HEK293 (cell line): ENCODE data around the gene PTPRK.

Experiments
- CTCF ChIA-PET: fragments of 350-600 bp; formaldehyde crosslinking; extraction: SDS; loops from one replicate; lab custom pipeline; 2021; ENCODE audit warnings: antibody characterized with exemption; lab: Yijun Ruan, JAX
- POLR2A ChIA-PET: fragments of 300-600 bp; formaldehyde crosslinking; extraction: SDS; loops from one replicate; lab custom pipeline; 2020; ENCODE audit warnings: antibody characterized with exemption, inconsistent platforms; lab: Yijun Ruan, JAX
- H3K27ac ChIP-seq: fragments of 200-500 bp; sonication (Bioruptor generic); 2 replicates; pipeline ENCODE4 v1.5.1; 2014; ENCODE audit warnings: low read depth, low read length, control low read depth, inconsistent platforms; ENCODE audit errors: extremely low read depth
- H3K36me3 ChIP-seq, 2 experiments: fragments of 200-500 bp in 1 of 2; sonication (Bioruptor generic) in 1 of 2; 1 replicate in 1 of 2; 2 replicates in 1 of 2; pipeline ENCODE4 v1.5.1; 2014 to 2017; ENCODE audit warnings: inconsistent platforms in 2 of 2, low read length in 2 of 2; ENCODE audit not compliant: control insufficient read depth in 2 of 2, insufficient read depth in 1 of 2
- H3K4me1 ChIP-seq: fragments of 200-500 bp; sonication (Bioruptor generic); 2 replicates; pipeline ENCODE4 v1.5.1; 2014; ENCODE audit warnings: mild to moderate bottlenecking, low read length, inconsistent platforms; ENCODE audit not compliant: control insufficient read depth, insufficient read depth
- H3K4me3 ChIP-seq: 2 replicates; pipeline ENCODE4 v1.5.1; 2011; ENCODE audit warnings: low read depth, mild to moderate bottlenecking, control low read depth, low read length, moderate library complexity
- H3K9me3 ChIP-seq: fragments of 200-500 bp; sonication (Bioruptor generic); 2 replicates; pipeline ENCODE4 v1.5.1; 2014; ENCODE audit warnings: low read depth, low read length, inconsistent platforms; ENCODE audit not compliant: control insufficient read depth, insufficient read depth
- MYNN ChIP-seq: fragments of 450-650 bp; formaldehyde crosslinking; IDR thresholded peaks from 2 replicates; pipeline ENCODE4 v1.5.1; 2016; ENCODE audit warnings: missing biosample characterization, missing genetic modification characterization, borderline replicate concordance
- SCRT1 ChIP-seq: fragments of 450-650 bp; formaldehyde crosslinking; IDR thresholded peaks from 2 replicates; pipeline ENCODE4 v1.5.1; 2016; ENCODE audit warnings: missing biosample characterization, missing genetic modification characterization, borderline replicate concordance
- ZBTB20 ChIP-seq: fragments of 450-650 bp; formaldehyde crosslinking; IDR thresholded peaks from 2 replicates; pipeline ENCODE4 v1.5.1; 2016; ENCODE audit warnings: missing biosample characterization, missing genetic modification characterization
- ZBTB21 ChIP-seq: fragments of 450-650 bp; formaldehyde crosslinking; IDR thresholded peaks from 2 replicates; pipeline ENCODE4 v1.5.1; 2017; ENCODE audit warnings: missing biosample characterization, missing genetic modification characterization
- ZEB2 ChIP-seq: fragments of 450-650 bp; formaldehyde crosslinking; IDR thresholded peaks from 2 replicates; pipeline ENCODE4 v1.5.1; 2016; ENCODE audit warnings: missing biosample characterization, missing genetic modification characterization
- ZNF416 ChIP-seq: fragments of 450-650 bp; formaldehyde crosslinking; IDR thresholded peaks from 2 replicates; pipeline ENCODE4 v1.5.1; 2016; ENCODE audit warnings: missing biosample characterization, missing genetic modification characterization
- ZNF629 ChIP-seq: fragments of 450-650 bp; formaldehyde crosslinking; IDR thresholded peaks from 2 replicates; pipeline ENCODE4 v1.5.1; 2017; ENCODE audit warnings: missing biosample characterization, missing genetic modification characterization
- ZNF660 ChIP-seq: fragments of 450-650 bp; IDR thresholded peaks from 2 replicates; pipeline ENCODE4 v1.5.1; 2018; ENCODE audit warnings: missing biosample characterization, mild to moderate bottlenecking, missing genetic modification characterization
- ZNF747 ChIP-seq: fragments of 450-650 bp; formaldehyde crosslinking; IDR thresholded peaks from 2 replicates; pipeline ENCODE4 v1.5.1; 2016; ENCODE audit warnings: missing biosample characterization, missing genetic modification characterization
- TF ChIP-seq, protein P1 (sequence below): fragments of 450-650 bp; formaldehyde crosslinking; IDR thresholded peaks from 2 replicates; pipeline ENCODE4 v1.5.1; 2017; ENCODE audit warnings: missing biosample characterization, missing genetic modification characterization
- TF ChIP-seq, protein P2 (sequence below): fragments of 450-650 bp; formaldehyde crosslinking; IDR thresholded peaks from 2 replicates; pipeline ENCODE4 v1.5.1; 2016; ENCODE audit warnings: missing biosample characterization, missing genetic modification characterization
- TF ChIP-seq, protein P3 (sequence below): fragments of 450-650 bp; formaldehyde crosslinking; IDR thresholded peaks from 2 replicates; pipeline ENCODE4 v1.5.1; 2016; ENCODE audit warnings: missing biosample characterization, missing genetic modification characterization
- TF ChIP-seq, protein P4 (sequence below): fragments of 450-650 bp; formaldehyde crosslinking; IDR thresholded peaks from 2 replicates; pipeline ENCODE4 v1.5.0; 2017; ENCODE audit warnings: missing biosample characterization, missing genetic modification characterization, borderline replicate concordance

PTPRK gene

DNA sequence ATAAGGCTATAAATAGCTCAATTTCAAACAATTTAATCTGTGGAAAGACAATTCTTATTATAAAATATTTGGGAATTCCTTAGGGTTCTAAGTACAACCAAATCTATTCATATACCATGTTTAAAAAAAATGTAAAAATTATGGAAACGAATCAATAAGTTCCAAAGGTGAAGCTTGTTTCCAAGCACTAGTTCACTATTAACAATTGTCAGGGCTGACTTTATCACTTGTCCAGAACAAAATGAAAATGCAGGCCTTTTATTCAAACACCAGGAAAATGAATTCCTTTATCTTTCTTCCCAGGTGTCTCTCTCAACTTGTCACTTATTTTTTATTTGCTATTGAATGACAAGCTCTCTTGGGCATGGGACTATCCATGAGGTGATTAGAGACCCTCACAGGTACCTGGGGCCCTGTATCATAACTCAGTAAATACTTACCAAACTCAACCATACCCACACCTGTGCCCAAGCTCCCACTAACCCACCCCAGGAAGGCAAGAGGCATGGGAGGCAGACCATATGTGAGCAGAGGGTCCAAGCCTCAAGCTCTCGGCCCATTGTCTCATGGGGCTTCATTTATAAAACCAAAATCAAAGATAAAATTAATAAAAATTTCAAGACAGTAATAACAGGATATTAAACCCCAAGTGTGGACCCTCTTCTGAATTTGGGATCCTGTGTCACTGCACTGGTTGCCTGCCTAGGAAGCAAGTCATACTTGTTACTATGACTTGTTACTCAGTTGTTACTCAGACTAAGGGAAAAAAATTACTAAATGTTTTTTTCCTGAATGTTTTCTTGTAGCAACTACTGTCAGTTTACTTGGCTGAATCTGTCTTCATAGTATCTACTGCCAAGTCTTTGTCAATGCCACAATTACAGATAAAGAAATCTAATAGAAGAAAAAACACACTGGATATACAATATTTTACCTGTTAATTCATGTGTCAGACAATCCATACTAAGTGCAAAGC, 54.7 kb downstream of the PTPRK start (continued):
- TF ChIP-seq ZNF629 (no peak), ZBTB21 (tag by site-specific recombination) (no peak), ZNF416 (tag by site-specific recombination) (no peak)

DNA sequence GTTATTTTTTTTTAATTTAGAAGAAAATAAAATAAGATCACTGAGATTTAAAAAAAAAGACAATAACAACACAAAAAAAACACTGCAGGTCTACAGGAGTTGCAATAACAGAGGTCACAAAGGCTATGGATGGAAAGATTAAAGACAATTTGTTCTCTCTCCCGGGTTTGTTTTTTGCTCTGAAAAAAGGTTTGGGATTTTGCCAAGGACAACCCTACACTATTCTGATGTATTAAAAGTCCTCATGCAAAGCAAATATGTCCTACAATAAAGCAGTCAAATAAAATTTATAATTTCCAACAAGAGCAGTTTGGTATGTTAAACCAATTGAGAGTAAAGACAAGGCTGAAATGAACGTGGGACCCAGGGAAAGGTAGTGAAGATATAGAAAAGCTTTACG, 55.6 kb downstream of the PTPRK start:
- Histone ChIP-seq H3K4me3 (no peak overlapping the region), H3K27ac (no peak overlapping the region)
- TF ChIP-seq, protein P1, sequence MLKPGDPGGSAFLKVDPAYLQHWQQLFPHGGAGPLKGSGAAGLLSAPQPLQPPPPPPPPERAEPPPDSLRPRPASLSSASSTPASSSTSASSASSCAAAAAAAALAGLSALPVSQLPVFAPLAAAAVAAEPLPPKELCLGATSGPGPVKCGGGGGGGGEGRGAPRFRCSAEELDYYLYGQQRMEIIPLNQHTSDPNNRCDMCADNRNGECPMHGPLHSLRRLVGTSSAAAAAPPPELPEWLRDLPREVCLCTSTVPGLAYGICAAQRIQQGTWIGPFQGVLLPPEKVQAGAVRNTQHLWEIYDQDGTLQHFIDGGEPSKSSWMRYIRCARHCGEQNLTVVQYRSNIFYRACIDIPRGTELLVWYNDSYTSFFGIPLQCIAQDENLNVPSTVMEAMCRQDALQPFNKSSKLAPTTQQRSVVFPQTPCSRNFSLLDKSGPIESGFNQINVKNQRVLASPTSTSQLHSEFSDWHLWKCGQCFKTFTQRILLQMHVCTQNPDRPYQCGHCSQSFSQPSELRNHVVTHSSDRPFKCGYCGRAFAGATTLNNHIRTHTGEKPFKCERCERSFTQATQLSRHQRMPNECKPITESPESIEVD, result peak; percentile 86
- TF ChIP-seq MYNN (tag by site-specific recombination), result 0 out of 2 replicates have a peak, but pooled peaks have one; percentile 23
- peak; percentile 54; the same call in 1 of the 2 replicates for TF ChIP-seq ZBTB20 (tag by site-specific recombination)
- TF ChIP-seq, protein P2, sequence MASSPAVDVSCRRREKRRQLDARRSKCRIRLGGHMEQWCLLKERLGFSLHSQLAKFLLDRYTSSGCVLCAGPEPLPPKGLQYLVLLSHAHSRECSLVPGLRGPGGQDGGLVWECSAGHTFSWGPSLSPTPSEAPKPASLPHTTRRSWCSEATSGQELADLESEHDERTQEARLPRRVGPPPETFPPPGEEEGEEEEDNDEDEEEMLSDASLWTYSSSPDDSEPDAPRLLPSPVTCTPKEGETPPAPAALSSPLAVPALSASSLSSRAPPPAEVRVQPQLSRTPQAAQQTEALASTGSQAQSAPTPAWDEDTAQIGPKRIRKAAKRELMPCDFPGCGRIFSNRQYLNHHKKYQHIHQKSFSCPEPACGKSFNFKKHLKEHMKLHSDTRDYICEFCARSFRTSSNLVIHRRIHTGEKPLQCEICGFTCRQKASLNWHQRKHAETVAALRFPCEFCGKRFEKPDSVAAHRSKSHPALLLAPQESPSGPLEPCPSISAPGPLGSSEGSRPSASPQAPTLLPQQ (tag by site-specific recombination), result no peak
- TF ChIP-seq ZNF747 (tag by site-specific recombination), result no peak
- TF ChIP-seq, protein P3, sequence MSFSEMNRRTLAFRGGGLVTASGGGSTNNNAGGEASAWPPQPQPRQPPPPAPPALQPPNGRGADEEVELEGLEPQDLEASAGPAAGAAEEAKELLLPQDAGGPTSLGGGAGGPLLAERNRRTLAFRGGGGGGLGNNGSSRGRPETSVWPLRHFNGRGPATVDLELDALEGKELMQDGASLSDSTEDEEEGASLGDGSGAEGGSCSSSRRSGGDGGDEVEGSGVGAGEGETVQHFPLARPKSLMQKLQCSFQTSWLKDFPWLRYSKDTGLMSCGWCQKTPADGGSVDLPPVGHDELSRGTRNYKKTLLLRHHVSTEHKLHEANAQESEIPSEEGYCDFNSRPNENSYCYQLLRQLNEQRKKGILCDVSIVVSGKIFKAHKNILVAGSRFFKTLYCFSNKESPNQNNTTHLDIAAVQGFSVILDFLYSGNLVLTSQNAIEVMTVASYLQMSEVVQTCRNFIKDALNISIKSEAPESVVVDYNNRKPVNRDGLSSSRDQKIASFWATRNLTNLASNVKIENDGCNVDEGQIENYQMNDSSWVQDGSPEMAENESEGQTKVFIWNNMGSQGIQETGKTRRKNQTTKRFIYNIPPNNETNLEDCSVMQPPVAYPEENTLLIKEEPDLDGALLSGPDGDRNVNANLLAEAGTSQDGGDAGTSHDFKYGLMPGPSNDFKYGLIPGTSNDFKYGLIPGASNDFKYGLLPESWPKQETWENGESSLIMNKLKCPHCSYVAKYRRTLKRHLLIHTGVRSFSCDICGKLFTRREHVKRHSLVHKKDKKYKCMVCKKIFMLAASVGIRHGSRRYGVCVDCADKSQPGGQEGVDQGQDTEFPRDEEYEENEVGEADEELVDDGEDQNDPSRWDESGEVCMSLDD (tag by site-specific recombination), result no peak
- no peak for TF ChIP-seq SCRT1
- TF ChIP-seq, protein P4, sequence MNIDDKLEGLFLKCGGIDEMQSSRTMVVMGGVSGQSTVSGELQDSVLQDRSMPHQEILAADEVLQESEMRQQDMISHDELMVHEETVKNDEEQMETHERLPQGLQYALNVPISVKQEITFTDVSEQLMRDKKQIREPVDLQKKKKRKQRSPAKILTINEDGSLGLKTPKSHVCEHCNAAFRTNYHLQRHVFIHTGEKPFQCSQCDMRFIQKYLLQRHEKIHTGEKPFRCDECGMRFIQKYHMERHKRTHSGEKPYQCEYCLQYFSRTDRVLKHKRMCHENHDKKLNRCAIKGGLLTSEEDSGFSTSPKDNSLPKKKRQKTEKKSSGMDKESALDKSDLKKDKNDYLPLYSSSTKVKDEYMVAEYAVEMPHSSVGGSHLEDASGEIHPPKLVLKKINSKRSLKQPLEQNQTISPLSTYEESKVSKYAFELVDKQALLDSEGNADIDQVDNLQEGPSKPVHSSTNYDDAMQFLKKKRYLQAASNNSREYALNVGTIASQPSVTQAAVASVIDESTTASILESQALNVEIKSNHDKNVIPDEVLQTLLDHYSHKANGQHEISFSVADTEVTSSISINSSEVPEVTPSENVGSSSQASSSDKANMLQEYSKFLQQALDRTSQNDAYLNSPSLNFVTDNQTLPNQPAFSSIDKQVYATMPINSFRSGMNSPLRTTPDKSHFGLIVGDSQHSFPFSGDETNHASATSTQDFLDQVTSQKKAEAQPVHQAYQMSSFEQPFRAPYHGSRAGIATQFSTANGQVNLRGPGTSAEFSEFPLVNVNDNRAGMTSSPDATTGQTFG, result no peak
- TF ChIP-seq, all 188 proteins: peak for 3
- H3K4me1 ChIP-seq, result peaks cover 16% of the 10 kb centered on the region
- no peaks in the 10 kb centered on the region for H3K9me3 ChIP-seq
- CTCF ChIA-PET, result interaction anchor here (1.0 kb wide), 1 partner anchor 10 kb away, joined by 3 read pairs; no protein-coding TSS in a partner anchor
- POLR2A ChIA-PET, result no interaction called here
- no peaks in the 10 kb centered on the region for H3K36me3 ChIP-seq

DNA sequence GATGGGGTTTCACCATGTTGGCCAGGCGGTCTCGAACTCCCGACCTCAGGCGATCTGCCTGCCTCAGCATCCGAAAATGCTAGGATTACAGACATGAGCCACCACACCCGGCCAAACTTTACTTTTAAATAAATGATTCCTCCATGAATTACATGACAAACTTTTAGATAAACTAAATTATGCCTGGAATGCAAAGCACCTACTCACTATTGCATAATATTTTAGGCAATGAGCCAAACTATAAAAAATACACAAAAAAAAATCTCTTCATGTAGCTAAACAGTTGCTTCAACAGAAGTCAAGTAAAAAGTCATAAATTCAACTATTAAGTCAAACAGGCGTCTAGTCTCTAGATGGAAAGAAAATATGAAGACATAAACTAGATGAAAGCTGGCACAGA, 56.5 kb downstream of the PTPRK start:
- H3K4me3 ChIP-seq, result no peak overlapping the region
- TF ChIP-seq, protein P1, result peak; percentile 52
- no peak for TF ChIP-seq ZNF660 (tag by site-specific recombination)
- no peak for TF ChIP-seq ZEB2

More for the DNA sequence above, 56.5 kb downstream of the PTPRK start:
- ChIA-PET POLR2A (no interaction called here), CTCF (no interaction called here)
- no peaks in the 10 kb centered on the region for H3K36me3 ChIP-seq
- peaks cover 14% of the 10 kb centered on the region for H3K4me1 ChIP-seq
- H3K27ac ChIP-seq, result no peak overlapping the region
- H3K9me3 ChIP-seq, result no peaks in the 10 kb centered on the region
